Epithelial cell of prostate (primary cell): ENCODE data around the gene ATP6V1C2.

Experiments
- DNase-seq: peaks from one replicate; pipeline ENCODE4 v3.0.0-alpha.2; 2011; ENCODE audit warnings: low read depth, low spot score
- H3K27ac ChIP-seq: fragments of 450-650 bp; 2 replicates; pipeline ENCODE4 v1.5.1; 2017; ENCODE audit warnings: mild to moderate bottlenecking

Gene ATP6V1C2

DNA sequence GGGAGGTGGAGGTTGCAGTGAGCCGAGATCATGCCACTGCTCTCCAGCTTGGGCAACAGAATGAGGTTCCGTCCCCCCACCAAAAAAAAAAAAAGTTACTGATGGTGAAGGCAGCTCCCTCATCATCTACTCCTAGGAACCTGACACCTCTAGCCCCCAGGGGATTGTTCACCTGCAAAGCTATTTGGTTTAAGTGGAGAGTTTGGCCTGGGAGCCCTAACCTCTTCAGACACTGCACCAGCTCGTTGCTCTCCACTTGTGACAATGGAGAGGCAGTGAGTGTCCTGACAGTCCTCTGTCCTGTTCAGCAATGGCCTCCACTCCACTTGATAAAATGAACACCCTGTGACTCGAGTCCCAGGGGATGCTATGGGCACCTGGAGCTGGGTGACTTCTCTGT is 43.5 kb downstream of the ATP6V1C2 start:
- no peak for DNase-seq

DNA sequence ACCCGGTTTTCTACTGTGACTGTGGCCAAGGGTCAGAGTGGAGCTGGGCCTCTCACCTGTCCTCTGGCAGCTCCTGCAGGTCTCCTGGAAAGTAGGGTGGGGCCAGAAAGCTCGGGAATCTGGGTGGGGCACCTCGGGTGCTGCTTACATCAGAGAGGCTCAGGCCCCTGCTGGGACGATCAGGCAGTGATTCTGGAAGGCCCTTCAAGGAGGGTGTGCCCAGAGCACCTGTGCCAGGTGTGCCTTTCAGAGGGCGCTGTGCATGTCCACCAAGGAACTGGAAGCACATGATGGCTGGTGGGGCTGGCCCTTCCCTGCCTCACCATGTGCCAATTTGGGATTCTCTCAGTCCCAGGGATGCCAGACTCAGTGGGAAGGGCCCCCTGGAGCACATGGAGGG is 44.0 kb downstream of the ATP6V1C2 start:
- no peak for DNase-seq
- H3K27ac ChIP-seq: no peak overlapping the region

More for the DNA sequence above, 43.5 kb downstream of the ATP6V1C2 start:
- H3K27ac ChIP-seq: no peak overlapping the region

DNA sequence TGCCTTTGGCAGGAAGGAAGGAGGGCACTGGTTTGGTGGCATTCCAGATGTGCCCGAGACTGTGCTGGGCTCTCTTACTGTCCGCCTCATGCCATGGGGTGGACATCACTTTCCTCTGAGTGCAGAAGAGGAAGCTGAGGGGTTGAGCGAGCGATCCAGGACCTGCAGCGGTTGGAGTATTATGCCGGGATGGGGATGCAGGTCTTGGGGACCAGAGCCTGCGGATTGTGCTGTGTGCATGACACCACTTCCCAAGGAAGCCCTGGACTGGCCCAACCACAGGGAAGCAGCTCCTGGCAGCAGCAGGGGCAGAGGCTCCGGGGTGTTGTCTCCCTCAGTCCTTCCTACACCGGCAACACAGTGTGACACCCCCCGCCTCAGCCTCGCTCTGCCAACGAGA is 44.5 kb downstream of the ATP6V1C2 start:
- no peak overlapping the region for H3K27ac ChIP-seq
- DNase-seq: no peak

DNA sequence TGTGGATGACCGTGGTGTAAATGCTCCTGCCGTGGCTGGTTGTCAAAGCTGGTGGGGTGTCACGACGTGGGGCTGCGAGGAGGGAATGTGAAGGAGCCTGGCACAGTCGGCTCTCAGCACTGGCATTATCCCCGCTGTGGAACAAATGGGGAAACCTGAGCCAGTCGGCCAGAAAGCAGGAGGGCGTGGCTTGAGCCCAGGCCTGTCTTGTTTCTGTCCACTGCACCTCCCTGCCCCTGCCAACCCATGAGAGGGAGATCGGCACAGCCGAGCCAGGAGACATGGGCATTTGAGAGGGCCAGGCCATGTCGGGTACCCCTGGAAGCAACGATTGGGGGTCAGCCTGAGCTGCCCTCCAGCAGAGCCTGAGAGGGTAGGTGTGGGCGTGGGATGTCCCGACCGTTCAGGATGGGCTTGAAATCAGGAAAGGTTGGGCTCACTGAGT is 46.7 kb downstream of the ATP6V1C2 start:
- no peak overlapping the region for H3K27ac ChIP-seq
- no peak for DNase-seq

DNA sequence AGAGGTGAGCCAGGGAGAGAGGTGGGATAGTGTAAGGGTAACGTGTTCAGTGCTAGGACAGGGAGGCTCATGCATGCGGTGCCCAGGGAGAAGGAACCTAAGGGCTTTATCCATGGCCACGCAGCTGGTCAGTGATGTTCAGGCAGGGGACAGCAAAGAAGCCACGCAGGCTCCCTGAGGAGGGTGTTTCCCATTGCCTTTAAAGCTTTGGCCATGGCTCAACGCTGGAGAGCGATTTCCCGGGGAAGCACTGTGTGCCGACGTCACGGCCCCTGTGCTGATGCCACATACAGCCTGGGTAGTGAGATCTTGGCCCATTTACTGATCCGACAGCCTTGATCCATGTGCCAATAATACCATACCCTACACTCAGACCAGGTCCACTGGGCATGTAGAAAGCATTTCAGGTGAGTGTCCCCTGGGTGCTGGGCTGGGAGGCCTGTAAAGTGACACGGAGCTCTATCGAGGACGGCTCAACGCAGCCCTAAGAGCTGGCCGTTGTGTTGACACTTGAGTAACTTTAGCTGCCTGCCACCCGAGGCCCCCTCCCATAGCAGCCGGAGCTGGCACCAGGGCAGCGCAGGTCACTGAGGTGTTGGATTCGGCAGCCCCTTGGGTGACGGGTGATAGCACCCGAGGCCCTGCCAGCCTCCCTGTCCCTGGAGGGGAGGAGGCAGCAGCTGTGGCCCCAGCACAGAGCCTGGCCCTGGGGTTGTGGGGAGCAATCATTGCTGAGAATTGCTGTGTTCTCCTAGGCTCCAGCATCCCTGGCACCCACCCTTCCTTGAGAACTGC is 49.7 kb downstream of the ATP6V1C2 start:
- no peak for DNase-seq
- H3K27ac ChIP-seq: no peak overlapping the region

DNA sequence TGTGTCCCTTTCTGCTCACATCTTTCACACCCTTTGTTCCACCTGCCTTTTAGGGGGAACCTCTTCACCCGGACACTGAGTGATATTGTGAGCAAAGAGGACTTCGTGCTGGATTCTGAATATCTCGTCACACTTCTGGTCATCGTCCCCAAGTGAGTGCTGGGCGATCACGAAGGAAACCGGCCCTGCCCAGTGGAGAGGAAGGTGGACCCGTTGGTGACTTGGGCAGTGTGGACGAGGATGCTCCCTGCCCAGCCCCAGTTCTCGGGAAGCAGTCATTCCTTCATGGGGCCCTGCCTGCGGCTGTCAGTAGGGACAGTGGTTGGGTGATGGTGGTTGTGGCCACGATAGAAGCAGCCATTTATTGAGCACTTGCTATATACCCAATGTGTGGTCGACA is 50.4 kb downstream of the ATP6V1C2 start:
- DNase-seq: no peak
- no peak overlapping the region for H3K27ac ChIP-seq

DNA sequence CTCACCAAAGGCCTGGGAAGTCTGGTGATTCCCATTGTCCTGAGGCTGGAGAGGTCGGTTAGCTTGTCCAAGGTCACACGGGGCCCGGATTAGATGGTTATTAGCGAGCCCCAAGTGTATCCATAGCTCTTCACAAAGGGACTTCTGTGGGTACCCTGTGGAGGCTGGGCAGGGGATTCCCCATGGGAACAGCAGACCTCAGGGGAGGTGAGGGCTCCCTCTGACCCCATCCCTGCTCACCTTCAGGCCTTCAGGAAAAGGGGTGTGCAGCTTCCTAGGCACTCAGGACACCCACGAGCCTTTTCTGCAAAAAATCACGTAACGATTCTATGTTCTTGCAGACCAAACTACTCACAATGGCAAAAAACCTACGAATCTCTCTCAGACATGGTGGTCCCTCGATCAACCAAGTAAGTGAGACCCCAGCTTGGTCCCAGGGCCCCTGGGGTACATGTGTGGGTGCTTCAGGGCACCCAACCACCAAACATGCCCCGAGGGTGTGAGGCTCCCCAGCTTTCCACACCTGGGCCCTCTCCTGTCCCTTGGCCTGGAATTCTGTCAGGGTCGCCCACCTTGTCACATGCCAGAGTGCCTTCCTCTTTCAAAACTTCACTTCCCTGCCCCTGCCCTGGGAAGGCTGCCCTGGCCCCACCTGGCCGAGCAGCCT is 50.9 kb downstream of the ATP6V1C2 start:
- no peak overlapping the region for H3K27ac ChIP-seq
- DNase-seq: no peak

DNA sequence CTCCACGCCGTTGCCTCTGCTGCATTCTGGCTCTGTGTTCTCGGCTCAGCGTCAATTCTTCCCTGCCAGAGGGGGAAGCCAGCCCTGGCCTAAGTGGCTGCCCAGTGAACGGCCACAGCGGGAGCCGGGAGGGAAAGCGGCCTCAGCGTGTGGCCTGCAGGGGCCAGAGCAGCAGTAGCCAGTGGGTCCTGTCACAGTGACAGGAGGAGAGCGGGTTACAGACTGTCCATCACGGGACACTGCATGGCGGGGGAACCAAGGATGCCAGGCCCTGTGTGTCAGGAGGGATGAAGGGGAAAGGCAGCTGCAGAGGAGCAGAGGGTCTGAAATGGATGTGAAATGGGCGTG is 51.4 kb downstream of the ATP6V1C2 start:
- H3K27ac ChIP-seq: no peak overlapping the region
- DNase-seq: no peak

DNA sequence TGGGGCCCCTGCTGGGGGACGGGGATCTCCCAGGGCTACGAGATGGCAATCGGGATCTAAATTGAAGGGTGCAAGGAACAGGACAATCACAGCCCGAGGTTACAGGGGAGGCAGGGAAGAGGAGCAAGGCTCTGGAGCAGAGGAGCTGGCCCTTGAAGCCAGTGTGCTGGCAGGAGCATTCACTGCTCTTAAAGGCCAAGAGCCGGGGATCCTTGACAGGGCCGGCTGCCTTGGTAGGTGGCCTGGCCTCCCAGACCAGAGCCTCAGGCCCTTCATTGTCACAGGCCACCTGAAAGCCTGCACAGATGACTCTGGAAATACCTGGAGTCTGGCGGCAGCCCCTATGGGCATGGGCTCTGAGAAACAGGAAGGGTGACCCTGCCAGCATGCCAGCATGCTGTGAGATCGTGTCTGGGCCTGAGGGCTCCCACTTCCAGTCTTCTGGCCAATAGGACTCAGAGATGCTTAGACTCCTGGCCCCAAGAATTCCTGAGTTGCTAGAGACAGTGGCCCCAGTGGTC is 52.5 kb downstream of the ATP6V1C2 start:
- DNase-seq: no peak
- H3K27ac ChIP-seq: peak overlapping the region; percentile 2

DNA sequence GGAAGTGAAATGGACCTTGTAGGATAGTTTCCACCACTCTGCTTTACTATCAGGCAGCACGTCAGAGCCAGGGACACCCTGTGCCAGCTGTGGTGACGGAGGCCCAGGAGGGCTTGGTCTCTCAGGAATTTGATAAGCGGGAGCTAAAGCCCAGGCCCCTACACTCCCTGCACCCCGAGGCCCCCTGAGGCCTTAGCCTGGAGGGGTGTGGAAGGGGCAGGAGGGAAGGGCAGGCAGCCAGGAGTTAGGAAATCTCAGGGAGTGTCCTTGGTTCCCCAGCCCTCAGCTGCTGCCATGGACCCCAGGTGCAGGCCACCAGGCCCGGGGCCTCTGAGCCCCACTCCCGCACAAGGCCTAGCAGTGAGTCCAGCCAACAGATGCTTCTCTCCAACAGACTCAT is 53.0 kb downstream of the ATP6V1C2 start:
- no peak for DNase-seq
- peak overlapping the region; percentile 2 for H3K27ac ChIP-seq

DNA sequence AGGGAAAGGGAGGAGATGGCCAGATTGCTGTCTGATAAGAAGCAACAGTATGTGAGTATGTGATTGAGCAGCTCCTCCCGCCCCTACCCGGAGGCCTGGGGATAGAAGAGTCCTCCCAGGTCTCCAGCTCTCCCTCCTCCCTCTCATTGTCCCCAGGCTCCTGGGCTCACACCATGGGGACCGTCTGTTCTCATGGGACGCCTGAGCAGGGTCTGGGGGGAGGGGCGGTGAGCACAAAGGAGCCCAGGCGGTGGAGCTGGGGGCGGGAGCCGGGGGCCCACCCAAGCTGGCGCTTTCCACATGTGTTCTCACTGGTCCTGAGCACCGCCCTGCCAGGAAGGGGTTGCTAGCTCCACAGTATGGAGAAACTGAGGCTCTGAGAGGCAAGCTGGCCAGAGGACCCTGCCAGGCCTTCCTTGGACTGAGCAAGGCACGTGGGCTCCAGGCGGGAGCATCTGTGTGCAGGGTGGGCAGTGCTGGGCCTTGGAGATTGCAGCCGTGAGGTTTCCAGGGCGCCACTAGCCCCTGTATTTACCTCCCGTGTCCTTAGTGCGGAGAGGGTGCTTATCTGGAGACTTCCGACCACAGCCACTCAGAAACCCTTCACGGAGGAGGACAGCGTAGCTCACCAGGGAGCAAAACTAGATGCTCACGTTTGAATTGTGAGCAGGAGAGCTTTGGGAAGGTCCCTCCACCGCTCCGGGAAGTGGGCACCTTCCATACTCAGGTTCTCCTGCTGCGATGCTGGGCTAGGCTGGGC is 53.8 kb downstream of the ATP6V1C2 start:
- DNase-seq: no peak
- no peak overlapping the region for H3K27ac ChIP-seq

DNA sequence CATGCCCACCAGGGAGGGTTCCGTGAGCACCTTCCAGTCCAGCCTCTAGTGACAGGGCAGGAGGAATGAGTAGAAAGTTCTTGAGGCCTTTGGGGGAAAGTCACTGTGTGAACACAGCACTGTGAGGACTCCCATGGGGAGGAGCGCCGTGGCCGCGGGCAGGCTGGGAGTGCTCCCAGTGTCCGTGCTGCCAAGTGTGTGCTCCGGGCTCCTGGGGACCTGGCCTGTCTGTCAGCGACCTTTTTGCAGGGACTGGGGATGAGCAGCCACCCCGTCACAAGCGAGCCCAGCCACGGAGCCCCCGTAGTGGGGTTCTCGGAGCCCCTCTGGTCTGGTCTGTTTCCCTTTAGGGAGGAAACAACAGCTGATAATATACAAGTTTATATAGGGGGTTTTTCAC is 54.4 kb downstream of the ATP6V1C2 start:
- DNase-seq: no peak
- no peak overlapping the region for H3K27ac ChIP-seq

DNA sequence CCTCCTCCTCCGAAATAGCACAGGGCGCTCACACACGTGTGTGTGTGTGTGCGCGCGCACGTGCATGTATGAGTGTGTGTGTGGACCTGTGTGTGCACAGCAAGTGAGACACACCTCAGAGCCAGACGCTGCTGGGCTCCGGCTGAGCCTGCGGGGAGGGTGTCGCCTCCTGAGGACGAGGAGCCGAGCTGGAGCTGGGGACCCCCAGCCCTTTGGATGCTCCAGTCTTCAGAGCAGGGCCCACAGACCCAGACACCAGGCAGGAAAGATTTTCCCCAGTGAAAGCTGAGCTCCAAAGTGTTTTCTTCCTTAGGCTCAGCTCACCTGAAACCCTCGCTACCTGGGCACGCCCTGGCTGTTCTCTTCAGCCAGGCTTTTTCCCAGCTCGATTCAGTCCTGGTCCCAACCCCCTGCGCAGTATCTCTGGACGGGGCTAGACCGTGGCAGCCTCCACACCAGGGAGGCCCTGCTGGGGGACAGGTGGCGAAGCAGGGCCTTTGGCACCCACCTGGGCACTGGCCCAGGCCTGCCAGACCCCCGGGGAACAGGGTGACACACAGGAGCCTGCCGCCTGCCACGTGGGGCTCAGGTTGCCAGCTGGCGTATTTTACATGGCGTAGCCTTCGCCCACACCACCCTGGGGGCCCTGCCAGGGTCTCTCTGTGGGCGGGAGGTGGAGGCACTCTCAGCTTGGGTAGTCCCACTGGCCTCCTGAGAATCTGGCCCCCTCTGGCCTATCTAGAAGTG is 55.0 kb downstream of the ATP6V1C2 start:
- DNase-seq: no peak
- no peak overlapping the region for H3K27ac ChIP-seq

DNA sequence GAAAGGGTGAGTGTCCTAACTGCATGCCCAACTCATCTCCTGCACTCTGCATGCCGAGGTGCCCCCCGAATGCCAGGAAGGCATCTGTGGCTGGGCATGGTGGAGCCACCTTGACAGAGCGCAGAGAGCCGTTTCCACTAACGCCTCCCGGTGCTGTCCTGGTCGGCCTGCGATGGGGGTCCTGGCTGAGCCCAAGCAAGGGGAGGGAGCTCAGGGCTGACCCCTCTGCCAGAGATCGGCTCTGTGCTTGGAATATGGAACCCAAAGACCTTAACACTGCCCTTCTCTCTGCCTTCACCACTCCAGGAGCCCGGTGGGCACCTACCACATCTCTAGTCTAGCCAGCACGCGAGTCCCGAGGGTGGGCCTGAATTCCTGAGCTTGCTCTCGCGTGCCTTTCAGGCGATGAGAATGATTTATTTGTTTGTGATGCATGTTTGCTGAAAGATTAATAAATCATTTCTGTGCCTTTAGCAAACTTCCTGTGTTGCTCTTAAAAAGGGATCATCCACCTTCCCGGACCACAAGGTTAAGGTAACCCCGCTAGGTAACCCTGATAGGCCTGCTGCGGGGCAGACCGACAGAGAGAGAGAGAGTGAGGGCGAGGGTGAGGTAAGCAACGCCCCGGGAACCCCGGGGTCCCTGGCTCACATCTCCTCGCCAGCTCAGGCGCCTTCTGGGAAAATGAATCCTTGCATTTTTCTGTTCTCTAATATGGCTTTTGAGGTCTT is 55.8 kb downstream of the ATP6V1C2 start:
- DNase-seq: no peak
- no peak overlapping the region for H3K27ac ChIP-seq

DNA sequence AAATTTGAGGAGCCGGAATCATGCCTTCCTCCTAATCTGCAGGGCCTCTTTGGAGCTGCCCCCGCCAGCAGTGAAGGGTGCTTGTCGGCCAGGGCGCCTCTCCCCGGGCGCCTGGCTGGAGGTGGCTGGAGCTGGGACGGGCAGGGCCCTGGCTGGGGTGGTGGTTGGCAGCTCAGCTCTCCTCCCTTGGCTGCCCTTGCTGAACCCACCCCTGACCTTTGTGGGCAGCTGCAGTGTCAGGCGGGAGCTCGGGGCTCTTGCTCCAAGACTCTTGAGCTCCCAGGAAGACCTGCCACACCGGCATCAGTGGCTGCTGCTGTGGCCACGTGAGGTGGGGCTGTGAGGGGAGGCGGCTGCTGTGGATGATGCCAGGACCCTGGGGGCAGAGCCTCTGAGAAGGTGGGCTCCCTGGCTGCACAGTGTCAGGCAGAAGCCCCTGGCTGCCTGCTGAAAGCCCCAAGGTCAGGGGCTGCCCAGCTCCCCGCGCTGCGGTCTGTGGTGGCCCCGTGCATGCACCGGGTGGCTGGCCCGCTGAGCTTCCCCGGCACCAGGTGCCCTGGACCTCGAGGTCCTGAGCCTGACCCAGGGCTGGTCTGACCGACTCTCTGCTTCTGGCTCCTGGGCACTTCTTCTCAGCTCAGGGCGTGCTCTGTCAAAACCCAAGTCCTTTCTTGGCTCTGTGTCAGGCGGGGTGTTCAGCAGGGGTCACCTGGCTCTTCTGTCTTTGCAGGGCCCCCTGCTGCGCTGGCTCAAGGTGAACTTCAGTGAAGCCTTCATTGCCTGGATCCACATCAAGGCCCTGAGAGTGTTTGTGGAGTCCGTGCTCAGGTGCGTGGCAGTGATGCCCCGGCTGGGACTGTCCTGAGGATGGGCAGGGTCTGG is 56.7 kb downstream of the ATP6V1C2 start:
- DNase-seq: no peak

DNA sequence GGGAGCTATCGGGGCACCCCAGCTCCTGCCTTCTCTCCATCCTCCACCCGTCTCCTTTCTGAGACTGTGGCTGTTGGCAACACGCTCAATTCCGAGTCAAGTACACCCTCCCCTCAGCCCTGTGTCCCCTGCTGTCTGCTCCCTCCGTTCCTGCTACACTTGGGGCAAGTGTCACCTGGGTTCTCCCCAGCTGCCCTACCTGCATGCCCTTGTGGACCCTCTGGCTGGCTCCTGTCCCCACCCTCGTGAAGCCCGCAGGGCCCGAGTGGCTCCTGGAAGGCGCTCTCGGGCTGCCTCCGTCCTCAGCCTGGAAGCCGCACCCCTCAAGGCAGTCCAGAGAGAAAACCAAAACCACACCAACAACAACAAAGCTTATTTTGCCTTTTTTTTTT is 57.3 kb downstream of the ATP6V1C2 start:
- DNase-seq: no peak
- H3K27ac ChIP-seq: no peak overlapping the region

More for the DNA sequence above, 56.7 kb downstream of the ATP6V1C2 start:
- H3K27ac ChIP-seq: no peak overlapping the region

DNA sequence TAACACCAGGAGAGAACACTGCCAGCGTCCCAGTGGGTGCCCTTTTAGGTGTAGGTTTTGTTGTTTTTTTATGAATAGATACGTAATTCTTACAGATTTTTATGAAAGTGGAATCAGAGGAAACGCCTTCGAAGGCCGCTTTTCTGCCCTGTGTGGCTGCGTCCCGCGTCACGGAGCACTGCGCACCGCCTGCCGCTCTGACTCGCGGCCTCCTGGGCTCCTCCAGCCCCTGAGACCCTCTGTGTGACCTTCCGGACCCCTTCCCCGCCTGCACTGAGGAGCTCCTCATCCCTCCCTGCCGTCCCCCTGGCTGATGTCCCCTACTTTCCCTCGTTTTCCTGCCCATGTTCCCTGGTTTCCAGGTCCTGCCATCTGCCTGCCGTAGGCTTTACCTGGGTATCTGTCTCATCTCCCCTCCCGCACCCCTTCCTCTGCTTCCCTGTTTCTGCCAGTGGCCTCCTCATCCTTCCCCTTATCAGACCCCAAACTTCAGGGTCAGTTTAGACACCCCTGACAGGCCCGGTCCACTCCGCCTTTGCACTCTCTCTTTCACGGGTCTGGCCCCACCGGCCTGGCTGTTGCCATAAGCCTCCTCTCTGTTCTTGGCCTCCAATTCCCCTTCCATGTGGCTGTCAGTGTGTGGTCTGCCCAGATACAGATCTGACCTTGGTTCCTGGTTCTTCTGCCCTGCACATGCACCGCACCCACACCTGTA is 58.5 kb downstream of the ATP6V1C2 start:
- DNase-seq: no peak
- H3K27ac ChIP-seq: no peak overlapping the region

DNA sequence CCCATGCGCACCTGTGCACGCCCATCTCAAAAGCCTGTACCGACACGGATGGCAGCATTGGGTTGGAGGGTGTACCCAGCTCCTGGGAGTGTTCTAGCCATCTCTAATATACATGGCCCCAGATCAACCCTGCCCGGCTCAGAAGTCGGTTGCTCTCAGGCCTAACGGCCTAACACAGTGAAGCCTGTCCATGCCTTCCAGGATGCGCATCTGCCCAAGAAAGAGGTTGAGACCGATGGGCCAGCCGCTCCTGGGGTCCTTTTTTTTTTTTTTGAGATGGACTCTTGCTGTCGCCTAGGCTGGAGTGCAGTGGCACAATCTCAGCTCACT is 59.0 kb downstream of the ATP6V1C2 start:
- no peak overlapping the region for H3K27ac ChIP-seq

More for the DNA sequence above, 59.0 kb downstream of the ATP6V1C2 start:
- no peak for DNase-seq
